Upper lobe of left lung (tissue), 6 donors: Measurements from ENCODE around the gene LDB2. TPM values are rescaled to one million over a fixed set of nuclear protein-coding genes. Genes with fewer than 3 reads are reported as not detected.

Source experiments
- ATAC-seq, 2 donors: fragments of 200-7000 bp; cut with Tn5 transposase; one replicate each; pipeline ENCODE4 v1.9.1; 2022; ENCODE audit warnings: mild to moderate bottlenecking in 2 of 2, moderate library complexity in 2 of 2; ENCODE audit not compliant: low FRiP score in 2 of 2
- DNase-seq, 2 donors: peaks; one replicate each; pipeline ENCODE4 v3.0.0-alpha.2; 2019 to 2020
- H3K27ac ChIP-seq, 4 donors: fragments of 200-600 bp; sonication (generic); one replicate each; pipeline ENCODE4 v1.5.1; 2016 to 2019
- H3K27me3 ChIP-seq, 4 donors: fragments of 200-600 bp; sonication (generic); one replicate each; pipeline ENCODE4 v1.5.1; 2017 to 2019
- H3K36me3 ChIP-seq, 4 donors: fragments of 200-600 bp; sonication (generic); one replicate each; pipeline ENCODE4 v1.5.1; 2016 to 2019
- H3K4me1 ChIP-seq, 4 donors: fragments of 200-600 bp; sonication (generic); one replicate each; pipeline ENCODE4 v1.5.1; 2018 to 2019
- H3K4me3 ChIP-seq, 4 donors: fragments of 200-600 bp; sonication (generic); one replicate each; pipeline ENCODE4 v1.5.1; 2017 to 2019; ENCODE audit warnings: mild to moderate bottlenecking in 2 of 4, moderate library complexity in 1 of 4
- H3K9me3 ChIP-seq, 4 donors: fragments of 200-600 bp; sonication (generic); one replicate each; pipeline ENCODE4 v1.5.1; 2018 to 2019
- CTCF ChIP-seq, 6 experiments: fragments of 450-650 bp in 4 of 6; fragments of 200-600 bp in 2 of 6; sonication (generic) in 2 of 6; IDR thresholded peaks; one replicate each; pipeline ENCODE4 v1.5.1; 2016 to 2019; ENCODE audit warnings: antibody characterized with exemption in 6 of 6
- EP300 ChIP-seq, 4 donors: sonication (generic); formaldehyde crosslinking; IDR thresholded peaks; one replicate each; pipeline ENCODE4 v1.5.1; 2017; ENCODE audit warnings: antibody characterized with exemption in 4 of 4, control low read depth in 2 of 4
- POLR2A ChIP-seq, 4 donors: fragments of 450-650 bp; IDR thresholded peaks; one replicate each; pipeline ENCODE4 v1.5.1; 2016 to 2017; ENCODE audit warnings: antibody characterized with exemption in 4 of 4, mild to moderate bottlenecking in 2 of 4
- POLR2AphosphoS5 ChIP-seq, 2 donors: sonication (generic); formaldehyde crosslinking; IDR thresholded peaks; one replicate each; pipeline ENCODE4 v1.5.1; 2017; ENCODE audit warnings: antibody characterized with exemption in 2 of 2
- whole genome bisulfite sequencing, 2 donors: methylation state at CpG; one replicate each; pipeline ENCODE4 v1.1.5; 2017 to 2018; 5-methylcytosine and 5-hydroxymethylcytosine counted together
- total RNA-seq, 6 donors: library from RNA; depleted of rRNA in 4 of 6; stranded (reverse); fragments of >200 nt in 4 of 6; gene quantifications; one replicate each; pipeline versions ENCODE4 v1.1.0 to v1.2.1, GENCODE V29; 2016 to 2021
- donor health status: DM: no; HTN: no; CAD: no; lungs with moderate emphysema.
- donor health status: DM: no; HTN: yes; CAD: no; lungs with severe emphysema.

LDB2 gene
- total RNA-seq, 6 donors from 2014 or later: 34.6 to 94.4 (median 45.9) TPM

- ATAC-seq: no peak
- 82 to 89% methylated on average over 8 of the region's 8 CpGs for WGBS, 2 donors
- Histone ChIP-seq H3K9me3 (no peaks in the 10 kb centered on the region), H3K36me3 (peaks cover 0 to 37% (median 0%) of the 10 kb centered on the region in 4 donors), H3K4me3 (no peak overlapping the region), H3K27me3 (no peaks in the 10 kb centered on the region), H3K4me1 (no peaks in the 10 kb centered on the region), H3K27ac (no peak overlapping the region)
- TF ChIP-seq EP300 (IDR thresholded peaks at IDR 0.05) (no peak), POLR2A (IDR thresholded peaks at IDR 0.05) (no peak), POLR2AphosphoS5 (IDR thresholded peaks at IDR 0.05) (no peak)
- DNase-seq: no peak
These were observed 314.7 kb downstream of the LDB2 start for GRCh38 chr4:16583764-16584163.

DNA sequence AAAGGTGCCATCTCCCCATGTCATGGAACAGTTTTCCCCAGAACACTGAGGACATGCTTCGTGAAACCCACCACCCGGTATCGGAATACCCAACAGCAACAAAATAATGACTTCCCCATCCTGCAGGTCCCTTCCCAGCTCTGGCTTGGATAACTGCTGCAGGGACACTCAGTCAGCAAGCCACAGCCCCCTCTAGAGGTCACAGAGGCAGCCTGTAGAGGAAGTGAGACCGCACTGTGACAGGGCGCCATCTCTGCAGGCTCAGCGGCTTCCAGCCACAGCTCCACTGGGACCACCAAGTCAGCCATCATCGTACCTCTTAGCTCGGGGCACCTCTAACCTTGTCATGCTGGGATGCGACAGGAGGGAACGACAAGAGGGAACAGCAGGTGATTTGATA is 315.9 kb downstream of the LDB2 start:
- no peaks in the 10 kb centered on the region for H3K27me3 ChIP-seq
- ATAC-seq: peak in 1 of 2 donors; percentile 44
- no peak overlapping the region for H3K27ac ChIP-seq
- H3K36me3 ChIP-seq: peaks cover 0 to 28% (median 0%) of the 10 kb centered on the region in 4 donors
- H3K4me3 ChIP-seq: no peak overlapping the region
- WGBS, 2 donors: 90 to 95% methylated on average over 3 to 10 of the region's 10 CpGs
- DNase-seq: no peak
- H3K4me1 ChIP-seq: no peaks in the 10 kb centered on the region
- TF ChIP-seq CTCF (IDR thresholded peaks at IDR 0.05): no peak
- no peak for TF ChIP-seq POLR2AphosphoS5 (IDR thresholded peaks at IDR 0.05)
- no peak for TF ChIP-seq POLR2A (IDR thresholded peaks at IDR 0.05)
- no peaks in the 10 kb centered on the region for H3K9me3 ChIP-seq

- DNase-seq (no peak), ATAC-seq (no peak)
- Histone ChIP-seq H3K27ac (no peak overlapping the region), H3K36me3 (peaks cover 0 to 28% (median 0%) of the 10 kb centered on the region in 4 donors), H3K4me3 (no peak overlapping the region), H3K4me1 (no peaks in the 10 kb centered on the region), H3K9me3 (no peaks in the 10 kb centered on the region), H3K27me3 (no peaks in the 10 kb centered on the region)
- TF ChIP-seq POLR2AphosphoS5 (IDR thresholded peaks at IDR 0.05) (no peak), CTCF (IDR thresholded peaks at IDR 0.05) (no peak), POLR2A (IDR thresholded peaks at IDR 0.05) (no peak), EP300 (IDR thresholded peaks at IDR 0.05) (no peak)
- WGBS, 2 donors: 91 to 98% methylated on average over 3 of the region's 3 CpGs
These were observed 316.4 kb downstream of the LDB2 start for GRCh38 chr4:16582036-16582435.

DNA sequence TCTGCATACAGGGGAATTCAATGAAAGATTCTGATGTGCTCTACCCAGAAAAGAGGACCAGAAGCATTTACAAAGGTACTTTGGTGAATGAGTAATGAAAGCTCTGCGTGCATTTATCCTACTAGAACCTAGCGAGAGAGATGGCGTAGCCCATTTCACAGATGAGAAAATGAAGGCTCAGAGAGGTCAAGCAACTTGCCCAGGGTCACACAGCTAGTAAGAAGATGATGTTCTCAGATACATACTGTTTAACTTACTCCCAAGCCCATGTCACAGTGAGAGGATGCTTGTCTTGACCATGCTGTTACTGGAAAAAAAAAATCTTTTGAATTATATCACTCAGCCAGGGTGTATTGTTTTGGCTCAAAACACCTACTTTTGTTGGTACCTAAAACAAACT is 317.3 kb downstream of the LDB2 start:
- no peaks in the 10 kb centered on the region for H3K9me3 ChIP-seq
- peaks cover 0 to 28% (median 0%) of the 10 kb centered on the region in 4 donors for H3K36me3 ChIP-seq
- no peak overlapping the region for H3K27ac ChIP-seq
- H3K4me3 ChIP-seq: no peak overlapping the region
- TF ChIP-seq CTCF (IDR thresholded peaks at IDR 0.05): no peak
- TF ChIP-seq EP300 (IDR thresholded peaks at IDR 0.05): no peak
- TF ChIP-seq POLR2A (IDR thresholded peaks at IDR 0.05): no peak
- TF ChIP-seq POLR2AphosphoS5 (IDR thresholded peaks at IDR 0.05): no peak
- no peaks in the 10 kb centered on the region for H3K27me3 ChIP-seq
- DNase-seq (no peak), ATAC-seq (no peak)
- H3K4me1 ChIP-seq: no peaks in the 10 kb centered on the region
- WGBS, 2 donors: 93 to 98% methylated on average over 3 of the region's 3 CpGs

DNA sequence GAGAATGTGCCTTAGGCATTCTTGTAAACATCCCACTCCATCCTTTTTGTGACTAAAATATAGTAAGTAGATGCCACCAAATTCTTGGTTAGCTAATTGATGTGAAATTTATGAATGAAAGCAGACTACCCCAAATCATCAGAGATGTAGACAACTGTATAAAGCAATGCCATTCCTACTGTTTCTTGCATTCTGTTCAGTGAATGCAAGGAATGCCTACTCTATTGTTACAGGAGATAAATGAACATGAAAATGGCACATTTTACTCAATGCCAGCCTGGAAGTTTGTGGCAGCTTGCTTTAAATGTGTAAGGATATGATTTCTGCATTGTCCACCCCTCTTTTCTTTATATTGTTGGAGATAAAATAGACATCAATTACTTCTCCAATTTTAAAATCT is 317.9 kb downstream of the LDB2 start:
- Histone ChIP-seq H3K4me3 (no peak overlapping the region), H3K27ac (no peak overlapping the region), H3K36me3 (peaks cover 0 to 24% (median 0%) of the 10 kb centered on the region in 4 donors), H3K27me3 (no peaks in the 10 kb centered on the region), H3K9me3 (no peaks in the 10 kb centered on the region), H3K4me1 (peaks cover 0 to under 1% (median 0%) of the 10 kb centered on the region in 4 donors)
- DNase-seq (no peak), ATAC-seq (no peak)
- TF ChIP-seq CTCF (IDR thresholded peaks at IDR 0.05): no peak
- TF ChIP-seq EP300 (IDR thresholded peaks at IDR 0.05): no peak
- TF ChIP-seq POLR2AphosphoS5 (IDR thresholded peaks at IDR 0.05): no peak
- no peak for TF ChIP-seq POLR2A (IDR thresholded peaks at IDR 0.05)
